ENCODE data around the gene IFI27L2. TPM values are rescaled to one million over a fixed set of nuclear protein-coding genes. Genes with fewer than 3 reads are reported as not detected.
"Not testable (repeated sequence)": the region's sequence is repeated elsewhere in the genome, so short reads cannot be mapped to it uniquely, and the experiment has no call there.

IFI27L2 gene
- total and polyA plus RNA-seq, 2 donors (not counting 1 experiment from before 2014, with no cell fraction given), result 91.4 to 225 TPM

GRCh38 chr14:94157197-94157596 lies 27.8 kb upstream of the IFI27L2 start:
- Histone ChIP-seq H4K20me1 (ENCODE audit: control insufficient read depth, extremely low read depth, insufficient read depth, low read length) (no peaks in the 10 kb centered on the region), H3K4me3 (replicated peaks in 1 of 4; ENCODE audit: control extremely low read depth in 1 of 4, insufficient read depth in 1 of 4, low read depth in 3 of 4, low read length in 4 of 4) (no peak overlapping the region), H3K27me3 (ENCODE audit: control insufficient read depth, insufficient read depth, low read length) (peaks cover 7% of the 10 kb centered on the region), H3K4me1 (ENCODE audit: control insufficient read depth, extremely low read depth, insufficient read depth, low read length) (no peaks in the 10 kb centered on the region), H3K4me2 (ENCODE audit: extremely low read depth, insufficient read depth, low read length) (no peak overlapping the region), H2AFZ (ENCODE audit: low read length) (no peak overlapping the region), H3K27ac (ENCODE audit: insufficient read depth, low read length) (no peak overlapping the region), H3K9me3 (ENCODE audit: control insufficient read depth, insufficient read depth, low read depth, low read length) (no peaks in the 10 kb centered on the region), H3K79me2 (ENCODE audit: control insufficient read depth, insufficient read depth, low read length) (no peaks in the 10 kb centered on the region), H3K9ac (ENCODE audit: insufficient read depth, low read length) (no peak overlapping the region), H3K36me3 (ENCODE audit: control insufficient read depth, insufficient read depth, low read length) (no peaks in the 10 kb centered on the region)
- no peak for DNase-seq (ENCODE audit: low read depth in 2 of 2)
- TF ChIP-seq EZH2 (IDR thresholded peaks at IDR 0.05; ENCODE audit: low read length, missing control alignments) (no peak), CTCF (conservative IDR thresholded peaks at IDR 0.05 in 1 of 2, IDR thresholded peaks at IDR 0.05 in 1 of 2; ENCODE audit: low read depth in 1 of 2, low read length in 2 of 2) (no peak)

- H3K9me3 ChIP-seq (ENCODE audit: control insufficient read depth, insufficient read depth, low read depth, low read length); H4K20me1 ChIP-seq (ENCODE audit: control insufficient read depth, extremely low read depth, insufficient read depth, low read length); H3K36me3 ChIP-seq (ENCODE audit: control insufficient read depth, insufficient read depth, low read length); DNase-seq (ENCODE audit: low read depth in 2 of 2); H3K27me3 ChIP-seq (ENCODE audit: control insufficient read depth, insufficient read depth, low read length); H3K27ac ChIP-seq (ENCODE audit: insufficient read depth, low read length); H3K4me2 ChIP-seq (ENCODE audit: extremely low read depth, insufficient read depth, low read length); H3K4me1 ChIP-seq (ENCODE audit: control insufficient read depth, extremely low read depth, insufficient read depth, low read length); H2AFZ ChIP-seq (ENCODE audit: low read length); H3K4me3 ChIP-seq (replicated peaks in 1 of 4; ENCODE audit: control extremely low read depth in 1 of 4, insufficient read depth in 1 of 4, low read depth in 3 of 4, low read length in 4 of 4); H3K79me2 ChIP-seq (ENCODE audit: control insufficient read depth, insufficient read depth, low read length); H3K9ac ChIP-seq (ENCODE audit: insufficient read depth, low read length): not testable (repeated sequence)
These were observed 26.7 kb upstream of the IFI27L2 start for GRCh38 chr14:94156143-94156542.

GRCh38 chr14:94153750-94154342 lies 24.4 kb upstream of the IFI27L2 start:
- Histone ChIP-seq H3K27me3 (ENCODE audit: control insufficient read depth, insufficient read depth, low read length) (peaks cover 7% of the 10 kb centered on the region), H3K4me3 (replicated peaks in 1 of 4; ENCODE audit: control extremely low read depth in 1 of 4, insufficient read depth in 1 of 4, low read depth in 3 of 4, low read length in 4 of 4) (no peak overlapping the region), H3K9ac (ENCODE audit: insufficient read depth, low read length) (no peak overlapping the region), H2AFZ (ENCODE audit: low read length) (no peak overlapping the region), H4K20me1 (ENCODE audit: control insufficient read depth, extremely low read depth, insufficient read depth, low read length) (no peaks in the 10 kb centered on the region), H3K36me3 (ENCODE audit: control insufficient read depth, insufficient read depth, low read length) (no peaks in the 10 kb centered on the region), H3K79me2 (ENCODE audit: control insufficient read depth, insufficient read depth, low read length) (no peaks in the 10 kb centered on the region), H3K4me2 (ENCODE audit: extremely low read depth, insufficient read depth, low read length) (no peak overlapping the region), H3K9me3 (ENCODE audit: control insufficient read depth, insufficient read depth, low read depth, low read length) (no peaks in the 10 kb centered on the region), H3K4me1 (ENCODE audit: control insufficient read depth, extremely low read depth, insufficient read depth, low read length) (no peaks in the 10 kb centered on the region), H3K27ac (ENCODE audit: insufficient read depth, low read length) (no peak overlapping the region)
- TF ChIP-seq CTCF (conservative IDR thresholded peaks at IDR 0.05 in 1 of 2, IDR thresholded peaks at IDR 0.05 in 1 of 2; ENCODE audit: low read depth in 1 of 2, low read length in 2 of 2) (no peak), EZH2 (IDR thresholded peaks at IDR 0.05; ENCODE audit: low read length, missing control alignments) (no peak)
- DNase-seq (ENCODE audit: low read depth in 2 of 2), result no peak
